NCI-H2029 (cell line): ENCODE measurements around the gene GABRA4.

ENCODE experiments used
- DNase-seq: peaks from one replicate; lab custom pipeline; 2025; lab: John Stamatoyannopoulos, UW

Gene GABRA4

DNA sequence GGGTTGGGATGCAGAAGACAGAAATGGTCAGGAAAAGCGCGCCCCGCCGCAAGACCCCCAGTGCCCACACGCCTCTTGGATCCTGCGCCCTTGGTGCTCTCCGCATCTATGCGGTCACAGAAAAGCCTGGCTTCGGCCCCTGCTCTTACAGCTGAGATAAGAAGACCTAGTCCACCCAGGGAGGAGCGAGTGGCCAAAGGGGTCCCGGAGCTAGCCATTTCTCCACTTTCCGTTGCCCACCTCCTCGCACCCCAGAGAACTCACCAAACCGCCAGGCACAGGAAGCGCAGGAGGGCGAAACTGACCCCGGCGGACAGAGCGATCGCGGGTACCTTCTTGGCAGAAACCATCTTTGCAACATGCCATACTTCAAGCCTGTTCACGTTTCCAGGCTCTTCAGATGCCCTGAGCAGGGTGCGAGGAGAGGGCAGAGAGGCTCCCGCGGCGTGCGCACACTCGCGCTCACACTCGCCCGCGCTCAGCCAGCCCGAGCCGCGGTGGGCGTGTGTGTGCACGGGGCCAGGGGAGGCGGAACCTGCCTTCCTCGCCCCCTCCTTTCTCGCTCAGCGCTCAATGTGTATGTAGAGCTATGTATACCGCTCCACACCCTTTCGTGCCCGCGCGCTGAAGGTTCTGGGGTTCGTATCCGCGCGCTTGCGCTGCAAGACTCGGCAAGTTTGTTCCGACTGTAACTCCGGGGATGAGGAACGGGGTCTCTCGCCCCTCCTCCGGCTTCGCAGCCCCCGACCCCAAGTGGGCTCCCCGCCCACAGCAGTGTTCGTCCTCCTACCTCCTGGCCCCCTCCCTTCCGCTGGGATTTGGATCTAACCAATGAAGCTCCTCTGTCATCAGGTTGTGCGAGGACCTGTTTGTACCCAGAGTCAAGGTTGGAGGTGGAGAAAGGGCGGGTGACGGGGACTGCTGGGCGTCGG lies at the start of gene GABRA4:
GABRA4 (minus strand) TSS at position 507 of the 932 bp plus-strand sequence; CDS start at position 350, 157 bp downstream.
- DNase-seq = no peak

DNA sequence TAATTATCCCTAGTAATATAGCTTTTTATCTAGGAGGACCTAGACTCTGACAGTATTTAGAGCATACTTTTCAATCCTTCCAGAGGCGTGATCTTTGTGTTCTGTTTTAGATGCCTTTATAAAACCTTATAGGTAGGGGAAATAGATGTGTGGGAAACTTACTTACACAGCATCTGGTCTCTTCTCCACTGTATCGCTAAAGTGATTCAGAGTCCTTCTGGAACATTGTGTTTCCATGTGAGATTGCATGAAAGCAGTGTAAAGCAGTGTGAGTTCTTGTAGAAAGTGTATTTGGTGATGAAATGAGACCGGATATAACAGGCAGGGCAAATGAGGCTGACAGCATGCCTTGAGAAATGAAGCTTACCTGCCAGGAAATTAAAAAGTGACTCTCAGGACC lies 47.4 kb upstream of the GABRA4 start:
- no peak for DNase-seq

DNA sequence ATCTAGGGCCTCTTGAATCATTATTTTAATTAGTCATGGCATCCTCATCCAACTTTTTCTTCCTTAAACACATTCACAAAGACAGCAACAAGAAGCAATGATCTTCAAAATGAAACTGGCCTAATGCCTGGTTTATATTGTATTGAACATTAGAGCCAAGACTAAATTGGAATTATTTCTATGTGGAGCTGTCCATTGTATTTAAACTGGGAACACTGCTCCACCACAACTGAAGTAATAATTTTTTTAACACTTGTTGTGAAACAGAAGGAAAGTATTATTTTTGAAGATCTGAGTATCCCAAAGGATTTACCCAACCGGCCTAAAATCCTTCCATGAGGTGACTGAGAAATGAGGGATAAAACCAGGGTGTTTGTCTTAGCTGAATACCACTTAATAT lies 44.9 kb upstream of the GABRA4 start:
- no peak for DNase-seq

DNA sequence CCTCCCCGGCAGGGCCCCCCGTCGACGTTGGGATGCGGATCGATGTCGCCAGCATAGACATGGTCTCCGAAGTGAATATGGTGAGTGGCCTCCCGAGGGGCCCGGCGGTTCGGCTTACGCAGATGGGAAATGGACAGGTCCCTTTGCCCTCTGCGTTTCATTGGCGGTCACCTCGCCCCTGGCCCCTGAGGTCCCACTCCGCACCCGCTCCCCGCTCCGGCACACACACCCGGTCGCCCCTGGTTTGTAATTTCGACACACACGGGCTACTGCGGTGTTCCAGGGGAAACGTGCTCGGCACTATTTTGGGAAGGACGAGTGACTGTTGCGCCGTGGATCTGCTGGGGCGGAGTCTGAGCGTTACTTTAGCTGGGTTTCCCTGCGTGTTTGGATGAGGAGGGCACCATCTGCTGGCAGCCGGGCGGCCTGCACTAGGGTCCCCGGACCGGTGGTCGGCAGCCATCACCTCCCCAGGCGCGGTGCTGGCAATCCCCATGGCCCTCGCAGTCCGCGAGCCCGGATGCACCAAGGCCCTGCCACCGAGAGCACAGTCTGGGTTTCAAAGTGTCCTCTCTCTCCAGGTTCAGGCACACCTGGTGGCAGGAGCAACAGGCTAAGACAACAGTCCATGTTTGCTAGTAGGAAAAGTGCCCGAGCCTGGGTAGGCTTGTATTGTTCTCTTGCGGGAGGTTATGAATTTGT lies 39.2 kb upstream of the GABRA4 start:
- DNase-seq = no peak

DNA sequence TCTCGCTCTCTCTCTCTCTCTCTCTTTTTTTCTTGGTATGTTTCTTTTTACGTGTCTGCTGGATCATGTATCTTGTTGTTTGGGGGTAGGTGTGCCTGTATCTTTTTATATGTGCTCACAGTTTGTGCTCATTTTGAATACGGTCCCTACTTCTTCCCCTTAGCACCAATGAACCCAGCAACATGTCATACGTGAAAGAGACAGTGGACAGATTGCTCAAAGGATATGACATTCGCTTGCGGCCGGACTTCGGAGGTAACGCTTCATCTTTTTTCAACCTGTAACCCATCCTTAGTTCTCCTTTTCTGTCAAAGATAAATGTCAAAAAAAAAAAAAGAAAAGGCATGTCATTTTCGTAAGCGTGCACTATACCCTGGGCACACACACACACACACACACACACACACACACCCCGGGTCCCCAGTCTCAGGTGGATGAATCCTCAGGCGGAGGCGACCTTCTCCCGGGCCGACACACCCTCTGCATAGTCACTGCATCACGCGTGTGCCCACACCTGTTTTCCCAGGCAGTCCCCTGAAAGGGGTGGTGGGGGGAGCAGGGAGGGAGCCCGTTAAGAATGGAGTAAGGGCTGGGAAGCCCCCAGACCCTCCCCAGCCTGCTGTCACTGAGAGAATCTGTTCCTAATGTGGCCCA lies 38.5 kb upstream of the GABRA4 start:
- DNase-seq = no peak

DNA sequence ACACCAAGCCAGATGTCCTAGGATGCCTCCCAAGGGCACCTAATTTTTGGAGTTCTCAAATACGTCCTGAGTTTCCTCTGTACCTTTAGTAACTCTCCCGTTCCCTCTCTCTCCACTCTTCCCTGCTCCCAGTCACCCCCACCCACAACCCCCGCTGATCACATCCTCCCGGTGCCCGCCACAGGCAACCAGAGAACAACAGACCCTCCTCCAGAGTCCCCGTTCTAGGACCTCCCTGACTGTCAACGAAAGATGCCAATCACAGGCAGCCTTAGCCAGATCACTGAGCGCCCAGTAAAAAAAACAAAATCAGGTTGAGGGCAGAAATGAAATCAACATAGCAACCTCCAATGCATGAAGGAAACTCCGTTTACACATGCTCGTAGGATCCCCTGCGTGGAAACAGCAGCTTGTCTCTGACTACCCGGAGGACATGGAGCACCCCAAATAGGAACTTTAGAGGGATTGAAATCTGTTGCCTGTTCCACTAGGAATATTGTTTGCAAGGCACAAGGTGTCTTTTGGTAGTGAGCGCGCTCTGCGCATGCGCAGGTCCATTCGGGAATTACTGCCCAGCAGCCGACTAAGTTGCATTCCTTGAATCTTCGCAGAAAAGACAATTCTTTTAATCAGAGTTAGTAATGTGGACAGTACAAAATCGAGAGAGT lies 37.8 kb upstream of the GABRA4 start, which contains the start of gene GABRB1:
GABRB1 (plus strand) TSS at position 557 of the 668 bp plus-strand sequence.
- DNase-seq = no peak

DNA sequence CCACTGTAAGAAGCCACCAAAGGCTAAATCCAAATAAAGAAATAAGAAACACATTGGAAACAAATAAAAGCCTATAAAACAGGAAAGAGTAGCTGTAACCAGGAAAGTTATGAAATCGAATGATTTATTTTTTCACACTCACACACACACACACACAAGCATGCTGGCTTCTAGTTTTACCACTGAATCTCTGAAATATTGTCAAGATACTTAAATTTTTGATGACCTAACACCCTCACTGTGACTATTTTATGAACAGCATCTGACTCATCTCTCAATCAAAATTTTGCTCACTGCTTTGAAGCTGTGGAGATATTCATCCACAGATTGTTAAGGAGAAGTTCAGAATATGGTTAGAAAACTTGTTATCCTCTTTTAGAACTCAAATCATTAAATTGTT lies 24.1 kb upstream of the GABRA4 start:
- no peak for DNase-seq

DNA sequence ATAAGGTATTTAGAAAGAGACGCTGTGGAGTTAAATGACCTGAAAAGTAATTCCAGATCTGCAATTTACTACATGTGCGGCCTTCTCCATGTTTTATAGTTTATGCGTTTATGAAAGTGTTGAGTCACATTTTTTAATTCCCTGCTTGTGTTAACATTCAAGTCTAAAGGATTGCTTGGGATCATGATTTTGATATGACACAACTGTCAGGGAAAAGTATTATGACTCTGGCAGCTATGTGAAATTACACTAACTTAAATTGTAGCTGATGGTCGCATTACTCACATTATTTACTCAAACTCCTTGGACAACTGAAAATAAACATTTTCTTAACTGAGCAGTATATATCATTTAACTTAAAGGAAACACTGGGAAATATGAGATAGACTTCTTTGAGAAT lies 23.7 kb upstream of the GABRA4 start:
- no peak for DNase-seq

DNA sequence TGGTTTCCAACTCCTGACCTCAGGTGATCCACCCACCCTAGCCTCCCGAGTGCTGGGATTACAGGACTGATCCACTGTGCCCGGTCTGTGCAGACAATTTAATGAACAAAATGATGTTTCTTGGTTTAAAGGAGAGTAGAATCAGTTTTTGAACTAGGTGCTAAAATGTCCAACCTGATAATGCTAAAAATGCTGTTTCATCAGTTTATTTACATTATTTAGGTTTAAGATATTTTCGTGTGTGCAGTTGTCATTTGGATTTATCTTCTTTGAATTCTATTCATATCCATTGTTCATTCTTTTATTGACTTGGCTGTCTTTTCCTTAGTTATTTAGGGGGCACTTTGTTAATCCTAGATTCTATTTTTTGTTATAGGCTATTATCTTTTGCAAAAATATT lies 20.0 kb upstream of the GABRA4 start:
- no peak for DNase-seq

DNA sequence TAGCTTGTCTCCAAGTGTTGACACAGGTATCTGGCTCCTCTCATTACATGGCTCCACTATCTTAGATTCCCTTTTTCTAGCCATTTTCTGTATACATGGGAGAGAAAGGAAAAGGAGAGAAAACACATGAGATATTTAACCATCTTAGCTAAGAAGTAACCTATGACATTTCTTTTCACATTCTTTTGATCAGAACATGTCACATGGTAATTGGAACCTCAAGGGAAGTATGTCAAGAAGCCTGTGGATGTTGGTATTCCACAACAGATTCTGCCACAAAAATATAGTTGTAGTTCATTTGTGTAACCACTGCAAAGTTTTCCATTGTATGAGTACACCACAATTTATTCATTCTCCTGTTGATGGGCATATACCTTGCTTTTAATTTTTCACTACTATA lies 19.3 kb upstream of the GABRA4 start:
- DNase-seq = no peak

DNA sequence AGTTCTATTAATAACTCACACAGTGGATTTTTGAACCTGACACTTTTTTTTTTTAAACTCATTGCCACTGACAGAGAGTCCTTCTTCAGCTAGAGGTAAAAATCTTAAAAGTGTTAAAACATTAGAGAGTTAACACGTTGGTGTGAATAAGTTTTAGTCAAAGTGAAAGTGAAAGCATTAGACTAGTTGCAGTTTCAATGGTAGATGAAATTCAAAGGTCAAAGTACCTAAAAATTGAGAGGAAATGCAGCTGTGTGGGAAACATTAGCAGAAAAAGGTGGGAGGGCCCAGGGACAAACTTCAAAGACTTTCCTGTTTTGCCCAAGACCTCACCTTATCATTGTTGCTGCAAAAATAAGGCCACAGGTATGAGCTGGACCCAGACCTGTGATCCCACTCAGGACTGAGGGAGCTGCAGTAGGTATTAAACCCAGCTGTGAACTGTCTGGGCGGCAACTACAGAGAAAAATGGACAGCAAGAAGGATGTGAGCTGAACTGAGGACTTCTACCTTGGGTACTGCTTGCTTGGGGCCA lies 17.6 kb upstream of the GABRA4 start:
- DNase-seq = no peak

DNA sequence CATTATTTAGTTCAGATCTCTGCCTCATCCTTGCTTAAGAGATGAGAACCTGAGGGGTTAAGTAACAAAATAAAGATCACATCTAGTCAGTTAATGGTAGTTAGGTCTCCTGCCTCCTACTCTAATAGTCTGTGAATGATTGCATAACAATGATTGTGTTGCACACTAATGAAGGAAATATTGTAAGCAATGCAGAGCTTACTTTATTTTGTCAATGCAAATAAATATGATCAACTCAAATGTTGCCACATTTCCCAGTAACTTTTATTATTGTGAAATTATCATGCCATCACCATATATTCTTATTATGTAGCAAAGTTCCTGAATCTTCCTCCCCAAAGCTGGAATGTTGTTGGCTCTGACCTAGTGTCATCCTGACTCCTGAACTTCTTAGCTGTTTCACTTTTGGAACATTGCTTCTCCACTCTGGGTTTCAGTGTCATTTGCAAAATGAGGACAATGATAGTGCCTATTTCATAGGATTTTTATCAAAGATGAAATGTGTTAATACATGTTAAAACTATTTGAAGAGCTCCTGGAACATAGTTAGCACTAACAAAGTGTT lies 17.0 kb upstream of the GABRA4 start:
- DNase-seq = no peak

DNA sequence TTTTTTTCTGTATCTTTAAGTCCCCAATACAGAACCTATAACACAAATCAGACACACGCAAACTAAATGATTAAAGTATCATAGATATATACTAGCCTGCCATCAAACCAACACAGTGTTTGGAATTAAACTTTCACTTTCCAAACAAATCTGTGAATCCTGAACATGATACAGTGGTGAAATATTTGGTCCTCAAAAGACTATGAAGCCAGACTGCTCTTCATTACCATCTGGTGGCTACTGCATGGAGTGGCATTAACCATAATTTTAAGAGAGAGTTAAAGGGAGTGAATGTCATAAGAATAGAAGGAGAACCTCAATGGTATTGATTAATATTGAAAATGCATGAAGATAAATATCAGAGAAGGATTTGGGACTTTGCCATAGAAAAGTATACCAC lies 9.2 kb upstream of the GABRA4 start:
- no peak for DNase-seq

DNA sequence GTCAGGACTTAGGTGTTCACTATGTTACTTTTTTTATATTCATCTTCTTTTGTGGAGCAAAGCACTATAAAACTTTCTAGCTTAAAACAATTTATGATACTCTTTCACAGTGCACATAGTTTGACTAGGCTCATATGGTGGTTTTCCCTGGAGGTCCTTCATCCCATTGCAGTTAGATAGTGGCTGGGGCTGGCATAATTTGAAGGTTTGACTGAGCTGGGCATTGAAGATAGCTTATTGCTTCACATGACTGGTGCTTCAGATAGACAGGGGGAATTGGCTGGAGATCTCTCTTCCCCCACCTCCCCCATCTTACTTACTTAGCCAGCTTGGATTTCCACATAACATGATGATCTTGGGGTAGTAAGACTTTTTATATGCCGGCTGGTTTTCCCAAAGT lies 7.0 kb upstream of the GABRA4 start:
- DNase-seq = no peak

DNA sequence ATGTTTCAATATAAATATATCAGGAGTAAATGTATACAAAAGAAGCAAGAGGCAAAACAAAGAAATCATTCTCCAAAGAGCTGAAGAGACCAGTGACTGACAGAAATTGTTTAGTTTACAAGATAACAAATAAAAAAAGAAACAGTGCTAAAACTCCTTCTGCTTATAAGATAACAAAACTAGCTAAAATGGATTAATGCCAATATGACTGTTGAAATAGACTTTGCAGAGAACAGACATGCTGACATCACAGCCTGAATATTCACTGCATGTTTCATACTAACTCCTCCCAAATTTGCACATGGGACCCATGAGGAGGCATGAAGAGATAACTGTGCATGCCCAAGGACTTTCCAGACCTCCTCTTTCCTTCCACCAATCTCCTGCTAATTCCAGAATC lies 6.2 kb upstream of the GABRA4 start:
- no peak for DNase-seq

DNA sequence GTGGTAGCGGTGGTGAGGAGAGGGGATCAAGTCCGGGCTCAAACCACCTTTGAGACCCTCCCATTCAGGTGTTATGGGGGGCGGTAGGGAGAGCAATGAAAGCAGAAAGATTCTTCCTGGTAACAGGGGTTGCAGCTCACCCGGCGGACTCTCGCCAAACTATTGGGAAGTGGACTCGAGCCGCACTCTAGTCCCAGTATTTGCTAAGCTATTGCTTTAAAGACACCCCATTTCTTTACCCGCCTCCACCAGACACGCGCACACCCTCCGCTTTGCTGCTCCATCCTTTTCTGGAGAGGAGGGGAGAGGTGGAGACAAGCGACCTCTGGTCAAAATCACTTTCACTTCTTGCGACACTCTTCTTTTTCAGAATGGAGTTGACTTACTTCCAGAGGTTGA lies 625 bp upstream of the GABRA4 start:
- DNase-seq = no peak

DNA sequence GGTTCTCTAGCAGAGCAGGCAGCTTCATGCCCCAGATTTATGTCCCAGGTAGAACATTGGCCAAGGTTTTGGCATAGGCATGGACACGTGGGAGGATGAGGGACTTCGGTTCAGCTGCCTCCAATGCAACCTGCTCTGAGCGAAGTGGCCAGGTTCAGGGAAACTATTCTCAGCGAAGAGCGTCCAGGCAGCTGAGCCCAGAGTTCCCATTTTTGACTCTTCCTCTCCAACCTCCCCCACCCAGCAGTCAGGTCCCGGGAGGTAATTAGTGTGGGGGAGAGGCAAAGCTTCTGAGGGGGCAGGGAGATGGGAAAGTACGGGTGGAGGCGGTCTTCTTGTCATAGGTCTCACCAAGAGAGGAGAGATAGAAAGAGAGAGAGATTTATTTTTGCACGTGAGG lies 1.0 kb downstream of the GABRA4 start:
- DNase-seq = no peak

DNA sequence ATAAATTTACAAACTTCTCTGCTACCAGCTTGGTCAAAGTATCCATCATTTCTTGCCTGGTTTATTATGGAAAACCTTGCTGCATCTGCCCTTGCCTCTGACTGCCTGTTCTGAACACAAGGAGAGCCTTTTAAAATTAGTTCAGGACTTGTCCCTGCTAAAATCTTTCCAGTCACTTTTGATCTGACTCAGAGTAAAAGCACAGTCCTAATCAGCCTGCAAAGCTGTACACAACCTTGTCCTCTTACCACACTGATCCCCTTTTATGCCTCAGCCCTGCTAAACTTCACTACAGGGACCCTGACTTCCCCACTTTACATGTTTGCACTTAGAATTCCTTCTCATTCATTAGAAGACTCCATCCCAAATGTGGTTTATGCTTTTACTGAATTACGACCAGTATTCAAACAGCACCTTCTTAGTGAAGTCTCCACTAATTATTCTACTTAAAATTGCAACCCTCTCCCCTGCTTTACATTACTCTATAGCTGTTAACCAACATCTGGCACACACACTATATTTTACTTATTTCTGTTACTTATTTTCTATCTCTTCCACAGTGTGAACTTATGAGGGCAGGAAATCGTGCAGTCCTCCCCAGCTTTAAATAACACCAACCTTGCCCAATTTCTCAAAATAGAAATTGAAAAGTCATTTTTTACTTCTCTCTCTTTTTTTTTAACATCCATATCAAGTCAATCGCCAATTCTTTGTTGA lies 6.3 kb downstream of the GABRA4 start:
- no peak for DNase-seq

DNA sequence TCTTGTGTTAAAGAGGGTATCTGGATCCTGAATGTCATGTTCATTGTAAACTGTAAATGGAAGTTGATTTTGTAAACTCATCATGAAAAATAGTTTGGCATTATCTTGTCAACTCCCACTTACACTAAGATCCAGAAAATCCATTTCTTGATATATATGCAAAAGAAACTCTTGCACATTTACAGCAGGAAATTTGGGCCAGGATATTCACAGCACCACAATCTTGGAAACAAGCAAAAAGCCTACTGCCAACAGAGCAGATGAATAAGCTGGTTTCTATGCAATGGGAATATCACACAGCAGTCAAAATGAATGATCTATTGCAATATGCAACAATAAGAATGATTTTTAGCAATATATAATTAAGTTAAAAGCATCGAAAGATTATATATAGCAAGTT lies 8.6 kb downstream of the GABRA4 start:
- DNase-seq = no peak

DNA sequence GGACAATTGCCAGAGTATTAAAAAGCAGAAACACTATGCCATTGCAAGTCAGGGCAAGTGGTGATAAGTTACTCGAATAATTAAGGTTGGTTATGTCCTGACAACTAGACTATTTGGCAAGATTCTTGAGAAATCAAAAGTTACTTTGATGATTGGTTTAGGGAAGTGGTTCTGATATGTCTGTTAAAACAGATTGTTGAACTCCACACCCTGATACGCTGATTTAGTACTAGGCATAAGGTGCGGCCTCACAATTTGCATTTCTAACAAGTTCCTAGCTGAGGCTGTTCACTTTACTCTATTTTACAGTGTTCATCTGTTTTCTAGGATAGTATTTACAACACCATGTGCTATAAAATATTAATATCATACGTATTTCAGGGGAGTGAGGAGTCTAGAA lies 12.5 kb downstream of the GABRA4 start:
- no peak for DNase-seq

DNA sequence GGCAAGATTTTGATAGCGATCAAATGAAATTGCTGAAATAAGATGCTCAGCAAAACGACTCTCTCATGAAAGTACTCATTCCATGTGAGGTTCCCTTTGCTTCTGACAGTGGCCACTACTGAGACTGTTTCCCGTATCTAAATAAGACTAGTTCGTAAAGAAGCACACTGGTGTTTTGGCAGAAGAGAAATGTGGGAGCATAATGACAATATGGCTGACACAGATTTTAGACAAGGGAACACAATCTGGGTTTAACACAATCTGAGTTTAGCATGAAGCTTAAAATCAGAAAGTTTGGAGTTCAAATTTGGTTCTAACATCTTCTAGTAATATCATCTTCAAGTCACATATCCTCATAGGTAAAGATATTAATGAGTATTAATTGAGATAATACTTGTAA lies 13.7 kb downstream of the GABRA4 start:
- DNase-seq = no peak
